Medulla oblongata (tissue), 1 donor: ENCODE results near the gene PNMA8B.
"Not testable (repeated sequence)": the region's sequence is repeated elsewhere in the genome, so short reads cannot be mapped to it uniquely, and the experiment has no call there.

Experiments used
- DNase-seq: peaks from one replicate; pipeline ENCODE4 v3.0.0-alpha.2; 2015; ENCODE audit errors: extremely low spot score

Gene PNMA8B

GRCh38 chr19:46495786-46496099 lies at the start of gene PNMA8B:
PNMA8B (minus strand) TSS chr19:46495867; CDS start chr19:46495465, 402 bp downstream.
- peak; percentile 90 for DNase-seq

GRCh38 chr19:46544651-46545050 lies 49.0 kb upstream of the PNMA8B start:
- DNase-seq = no peak

GRCh38 chr19:46542428-46543230 lies 47.0 kb upstream of the PNMA8B start:
- DNase-seq = peak; percentile 96

- DNase-seq = peak; percentile 33
Observed at GRCh38 chr19:46537136-46538097, 41.8 kb upstream of the PNMA8B start.

- no peak for DNase-seq
Observed at GRCh38 chr19:46536391-46536790, 40.7 kb upstream of the PNMA8B start.

GRCh38 chr19:46533621-46534081 lies 38.0 kb upstream of the PNMA8B start:
- DNase-seq = no peak

GRCh38 chr19:46533078-46533620 lies 37.5 kb upstream of the PNMA8B start:
- DNase-seq = peak; percentile 40

GRCh38 chr19:46530636-46531035 lies 35.0 kb upstream of the PNMA8B start:
- no peak for DNase-seq

- peak; percentile 78 for DNase-seq
Observed at GRCh38 chr19:46529622-46530451, 34.2 kb upstream of the PNMA8B start.

- DNase-seq = no peak
Observed at GRCh38 chr19:46528601-46529590, 33.2 kb upstream of the PNMA8B start.

GRCh38 chr19:46526801-46527200 lies 31.1 kb upstream of the PNMA8B start:
- not testable (repeated sequence) for DNase-seq

- DNase-seq = no peak
Observed at GRCh38 chr19:46524308-46524707, 28.6 kb upstream of the PNMA8B start.

- DNase-seq = not testable (repeated sequence)
Observed at GRCh38 chr19:46522988-46523387, 27.3 kb upstream of the PNMA8B start.

- DNase-seq = no peak
Observed at GRCh38 chr19:46521241-46521868, 25.7 kb upstream of the PNMA8B start.

GRCh38 chr19:46520616-46521015 lies 24.9 kb upstream of the PNMA8B start:
- DNase-seq = no peak

GRCh38 chr19:46517471-46517870 lies 21.8 kb upstream of the PNMA8B start:
- no peak for DNase-seq

- DNase-seq = peak; percentile 38
Observed at GRCh38 chr19:46515879-46516350, 20.2 kb upstream of the PNMA8B start.

- DNase-seq = no peak
Observed at GRCh38 chr19:46515290-46515609, 19.6 kb upstream of the PNMA8B start.

- DNase-seq = no peak
Observed at GRCh38 chr19:46514589-46515289, 19.1 kb upstream of the PNMA8B start.
